ENCODE data around the gene MPPED1.

The MPPED1 gene

GRCh38 chr22:43392385-43392989 lies 19.3 kb upstream of the MPPED1 start:
- DNase-seq (ENCODE audit: low spot score) = no peak

GRCh38 chr22:43393132-43393843 lies 18.5 kb upstream of the MPPED1 start:
- no peak for DNase-seq (ENCODE audit: low spot score)

GRCh38 chr22:43393844-43394474 lies 17.9 kb upstream of the MPPED1 start:
- no peak for DNase-seq (ENCODE audit: low spot score)

- DNase-seq (ENCODE audit: low spot score) = no peak
Measured at GRCh38 chr22:43395086-43395695, 16.6 kb upstream of the MPPED1 start.

- DNase-seq (ENCODE audit: low spot score) = no peak
Measured at GRCh38 chr22:43396321-43396933, 15.4 kb upstream of the MPPED1 start.

- DNase-seq (ENCODE audit: low spot score) = no peak
Measured at GRCh38 chr22:43396934-43397457, 14.8 kb upstream of the MPPED1 start.

- no peak for DNase-seq (ENCODE audit: low spot score)
Measured at GRCh38 chr22:43397766-43398165, 14.0 kb upstream of the MPPED1 start.

GRCh38 chr22:43398246-43398645 lies 13.6 kb upstream of the MPPED1 start:
- DNase-seq (ENCODE audit: low spot score) = no peak

- DNase-seq (ENCODE audit: low spot score) = no peak
Measured at GRCh38 chr22:43398910-43399309, 12.9 kb upstream of the MPPED1 start.

GRCh38 chr22:43399338-43399979 lies 12.4 kb upstream of the MPPED1 start:
- no peak for DNase-seq (ENCODE audit: low spot score)

- DNase-seq (ENCODE audit: low spot score) = no peak
Measured at GRCh38 chr22:43399980-43400358, 11.8 kb upstream of the MPPED1 start.

- no peak for DNase-seq (ENCODE audit: low spot score)
Measured at GRCh38 chr22:43400449-43400848, 11.4 kb upstream of the MPPED1 start.

GRCh38 chr22:43401233-43401632 lies 10.6 kb upstream of the MPPED1 start:
- no peak for DNase-seq (ENCODE audit: low spot score)

GRCh38 chr22:43401661-43402060 lies 10.2 kb upstream of the MPPED1 start:
- DNase-seq (ENCODE audit: low spot score) = no peak

GRCh38 chr22:43402128-43402527 lies 9.7 kb upstream of the MPPED1 start:
- no peak for DNase-seq (ENCODE audit: low spot score)

GRCh38 chr22:43404673-43405385 lies 7.0 kb upstream of the MPPED1 start:
- DNase-seq (ENCODE audit: low spot score) = no peak

GRCh38 chr22:43406186-43406790 lies 5.5 kb upstream of the MPPED1 start:
- DNase-seq (ENCODE audit: low spot score) = no peak

- no peak for DNase-seq (ENCODE audit: low spot score)
Measured at GRCh38 chr22:43407591-43407990, 4.2 kb upstream of the MPPED1 start.

GRCh38 chr22:43408009-43408408 lies 3.8 kb upstream of the MPPED1 start:
- no peak for DNase-seq (ENCODE audit: low spot score)

GRCh38 chr22:43409046-43409445 lies 2.8 kb upstream of the MPPED1 start:
- no peak for DNase-seq (ENCODE audit: low spot score)

- DNase-seq (ENCODE audit: low spot score) = no peak
Measured at GRCh38 chr22:43409800-43410199, 2.0 kb upstream of the MPPED1 start.

All from CD4-positive, alpha-beta T cell treated with Interleukin-15 for 4 hours (primary cell).